Parathyroid adenoma (tissue), 2 donors: Measurements from ENCODE around the gene PPP2R3B.

Experiments
- H2AFZ ChIP-seq: fragments of 300-600 bp; sonication (generic); one replicate; pipeline ENCODE4 v1.7.0; 2017; ENCODE audit warnings: antibody characterized with exemption, mild to moderate bottlenecking
- H3K27ac ChIP-seq: fragments of 300-600 bp; sonication (generic); one replicate; pipeline ENCODE4 v1.7.0; 2017
- H3K27me3 ChIP-seq: fragments of 300-600 bp; sonication (generic); one replicate; pipeline ENCODE4 v1.7.0; 2017; ENCODE audit warnings: low read length; ENCODE audit not compliant: control insufficient read depth, insufficient read depth
- H3K36me3 ChIP-seq: fragments of 300-600 bp; sonication (generic); one replicate; pipeline ENCODE4 v1.7.0; 2017; ENCODE audit warnings: low read length; ENCODE audit not compliant: control insufficient read depth, insufficient read depth
- H3K4me1 ChIP-seq: fragments of 300-600 bp; sonication (generic); one replicate; pipeline ENCODE4 v1.7.0; 2017; ENCODE audit warnings: control low read depth
- H3K4me2 ChIP-seq: fragments of 300-600 bp; sonication (generic); one replicate; pipeline ENCODE4 v1.7.0; 2017; ENCODE audit warnings: low read length
- H3K4me3 ChIP-seq: fragments of 300-600 bp; sonication (generic); one replicate; pipeline ENCODE4 v1.7.0; 2017; ENCODE audit warnings: low read depth, low read length
- H3K79me2 ChIP-seq: fragments of 300-600 bp; sonication (generic); one replicate; pipeline ENCODE4 v1.7.0; 2017; ENCODE audit warnings: control low read depth
- H3K9ac ChIP-seq: fragments of 300-600 bp; sonication (generic); one replicate; pipeline ENCODE4 v1.7.0; 2017; ENCODE audit warnings: mild to moderate bottlenecking
- H3K9me3 ChIP-seq: fragments of 300-600 bp; sonication (generic); one replicate; pipeline ENCODE4 v1.7.0; 2017; ENCODE audit warnings: low read length; ENCODE audit not compliant: control insufficient read depth
- TF ChIP-seq, protein P1 (sequence below): fragments of 300-600 bp; sonication (generic); IDR thresholded peaks from one replicate; pipeline ENCODE4 v1.7.0; 2017; ENCODE audit warnings: antibody characterized with exemption, mild to moderate bottlenecking
- donor health status: primary hyperparathyroidism.

Gene PPP2R3B

GRCh38 chrX:349196-349595, 37.5 kb downstream of the PPP2R3B start:
- no peak overlapping the region for H3K9ac ChIP-seq
- H3K27me3 ChIP-seq = no peaks in the 10 kb centered on the region
- H3K36me3 ChIP-seq = no peaks in the 10 kb centered on the region
- TF ChIP-seq, protein P1, sequence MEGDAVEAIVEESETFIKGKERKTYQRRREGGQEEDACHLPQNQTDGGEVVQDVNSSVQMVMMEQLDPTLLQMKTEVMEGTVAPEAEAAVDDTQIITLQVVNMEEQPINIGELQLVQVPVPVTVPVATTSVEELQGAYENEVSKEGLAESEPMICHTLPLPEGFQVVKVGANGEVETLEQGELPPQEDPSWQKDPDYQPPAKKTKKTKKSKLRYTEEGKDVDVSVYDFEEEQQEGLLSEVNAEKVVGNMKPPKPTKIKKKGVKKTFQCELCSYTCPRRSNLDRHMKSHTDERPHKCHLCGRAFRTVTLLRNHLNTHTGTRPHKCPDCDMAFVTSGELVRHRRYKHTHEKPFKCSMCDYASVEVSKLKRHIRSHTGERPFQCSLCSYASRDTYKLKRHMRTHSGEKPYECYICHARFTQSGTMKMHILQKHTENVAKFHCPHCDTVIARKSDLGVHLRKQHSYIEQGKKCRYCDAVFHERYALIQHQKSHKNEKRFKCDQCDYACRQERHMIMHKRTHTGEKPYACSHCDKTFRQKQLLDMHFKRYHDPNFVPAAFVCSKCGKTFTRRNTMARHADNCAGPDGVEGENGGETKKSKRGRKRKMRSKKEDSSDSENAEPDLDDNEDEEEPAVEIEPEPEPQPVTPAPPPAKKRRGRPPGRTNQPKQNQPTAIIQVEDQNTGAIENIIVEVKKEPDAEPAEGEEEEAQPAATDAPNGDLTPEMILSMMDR = no peak
- no peak overlapping the region for H3K4me2 ChIP-seq
- H3K27ac ChIP-seq = no peak overlapping the region
- H3K9me3 ChIP-seq = no peaks in the 10 kb centered on the region
- H3K4me1 ChIP-seq = no peaks in the 10 kb centered on the region
- no peak overlapping the region for H2AFZ ChIP-seq
- H3K4me3 ChIP-seq = no peak overlapping the region
- H3K79me2 ChIP-seq = peaks cover 2% of the 10 kb centered on the region

- Histone ChIP-seq H3K27me3 (no peaks in the 10 kb centered on the region), H3K79me2 (peaks cover 2% of the 10 kb centered on the region), H3K4me2 (no peak overlapping the region), H3K9ac (no peak overlapping the region), H3K4me3 (no peak overlapping the region), H3K9me3 (no peaks in the 10 kb centered on the region), H3K4me1 (no peaks in the 10 kb centered on the region), H3K27ac (no peak overlapping the region), H2AFZ (no peak overlapping the region), H3K36me3 (no peaks in the 10 kb centered on the region)
- TF ChIP-seq, protein P1 = no peak
These were observed 38.1 kb downstream of the PPP2R3B start for GRCh38 chrX:348461-349117.

- Histone ChIP-seq H3K27me3 (no peaks in the 10 kb centered on the region), H3K79me2 (no peaks in the 10 kb centered on the region)
- TF ChIP-seq, protein P1 = no peak
These were observed 39.2 kb downstream of the PPP2R3B start for GRCh38 chrX:347351-348117.

DNA sequence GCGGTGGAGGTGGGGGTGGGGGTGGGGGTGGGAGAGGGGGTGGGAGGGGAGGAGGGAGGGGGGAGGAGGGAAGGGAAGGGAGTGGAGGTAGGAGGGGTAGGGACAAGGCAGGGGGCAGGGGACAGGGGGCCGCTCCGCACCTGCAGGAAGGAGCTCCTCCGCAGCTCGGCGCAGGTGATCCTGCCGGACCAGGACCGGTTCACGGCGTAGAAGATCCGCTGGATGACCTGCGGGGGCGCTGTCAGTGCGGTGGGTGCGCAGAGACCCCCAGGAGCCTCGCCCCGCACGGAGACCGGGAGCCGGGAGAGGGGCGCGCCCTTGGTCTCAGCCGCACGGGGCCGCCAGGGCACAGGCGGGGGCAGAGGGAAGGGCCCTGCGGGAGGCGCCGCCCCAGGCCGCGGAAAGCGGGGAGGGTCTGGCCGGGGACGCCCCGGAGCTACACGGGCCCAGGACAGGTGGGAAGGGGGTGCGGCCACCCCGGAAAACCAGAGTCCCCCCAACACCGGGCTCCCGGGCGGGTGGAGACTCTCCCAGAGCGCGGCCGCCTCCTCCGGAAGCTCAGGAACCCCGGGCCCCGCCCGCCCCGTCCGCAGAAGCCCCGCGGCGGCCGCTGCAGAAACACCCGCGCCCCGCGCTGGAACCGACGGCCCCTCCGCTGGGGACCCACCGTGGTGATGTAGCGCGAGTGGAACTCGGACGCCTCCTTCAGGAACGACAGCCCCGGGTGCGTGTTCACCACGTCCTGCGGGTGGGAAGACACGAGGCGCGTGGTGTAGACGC, 40.5 kb downstream of the PPP2R3B start:
- H3K4me3 ChIP-seq = no peak overlapping the region
- no peaks in the 10 kb centered on the region for H3K36me3 ChIP-seq
- no peaks in the 10 kb centered on the region for H3K27me3 ChIP-seq
- H3K9me3 ChIP-seq = no peaks in the 10 kb centered on the region
- no peaks in the 10 kb centered on the region for H3K79me2 ChIP-seq
- H2AFZ ChIP-seq = no peak overlapping the region
- TF ChIP-seq, protein P1 = no peak
- H3K4me1 ChIP-seq = no peaks in the 10 kb centered on the region
- H3K4me2 ChIP-seq = no peak overlapping the region
- no peak overlapping the region for H3K9ac ChIP-seq
- no peak overlapping the region for H3K27ac ChIP-seq

More at GRCh38 chrX:347351-348117, 39.2 kb downstream of the PPP2R3B start:
- Histone ChIP-seq H3K4me2 (no peak overlapping the region), H3K27ac (no peak overlapping the region), H3K9ac (no peak overlapping the region), H3K4me1 (no peaks in the 10 kb centered on the region), H2AFZ (no peak overlapping the region), H3K36me3 (no peaks in the 10 kb centered on the region), H3K9me3 (no peaks in the 10 kb centered on the region), H3K4me3 (no peak overlapping the region)
